IMR-90 (cell line): Measurements from ENCODE around the gene YKT6. TPM values are rescaled to one million over a fixed set of nuclear protein-coding genes. Genes with fewer than 3 reads are reported as not detected.

Source experiments
- ATAC-seq: fragments of 200-7000 bp; cut with Tn5 transposase; 2 replicates; pipeline ENCODE4 v1.9.1; 2020; ENCODE audit warnings: low read depth, mild to moderate bottlenecking, moderate library complexity
- BruUV-seq: library from RNA; stranded (reverse); fragments of 400-500 nt; replicated peaks from 2 replicates; lab custom pipeline; 2021; lab: Mats Ljungman, UMichigan
- CTCF ChIA-PET: fragments of 300-600 bp; formaldehyde crosslinking; extraction: SDS; loops from one replicate; lab custom pipeline; 2021; ENCODE audit warnings: antibody characterized with exemption; lab: Yijun Ruan, JAX
- POLR2A ChIA-PET: fragments of 300-600 bp; sonication (Branson Sonifier 250); formaldehyde crosslinking; loops from one replicate; lab custom pipeline; 2022; ENCODE audit warnings: antibody characterized with exemption; ENCODE audit not compliant: unreplicated experiment; lab: Charles Lee
- DNase-seq: peaks from one replicate; pipeline ENCODE4 v3.0.0; 2013
- H2AFZ ChIP-seq: replicated peaks from 2 replicates; pipeline ENCODE3; 2013; ENCODE audit warnings: low read length, mild to moderate bottlenecking; ENCODE audit not compliant: poor library complexity
- H2AK5ac ChIP-seq: 2 replicates; pipeline ENCODE4 v1.6.1; 2013; ENCODE audit warnings: low read depth, low read length, inconsistent platforms
- H2AK9ac ChIP-seq: replicated peaks from 2 replicates; pipeline ENCODE3; 2013; ENCODE audit warnings: mild to moderate bottlenecking, low read depth, low read length, moderate library complexity; ENCODE audit not compliant: poor library complexity
- H2BK120ac ChIP-seq: 2 replicates; pipeline ENCODE4 v1.6.1; 2013; ENCODE audit warnings: low read depth, low read length, inconsistent platforms
- H2BK15ac ChIP-seq: 3 replicates; pipeline ENCODE4 v1.6.1; 2013; ENCODE audit warnings: low read depth, low read length, inconsistent platforms
- H2BK20ac ChIP-seq: 2 replicates; pipeline ENCODE4 v1.6.1; 2013; ENCODE audit warnings: low read depth, mild to moderate bottlenecking, inconsistent platforms, low read length, moderate library complexity
- H2BK5ac ChIP-seq: 2 replicates; pipeline ENCODE4 v1.6.1; 2013; ENCODE audit warnings: mild to moderate bottlenecking, low read depth, low read length, inconsistent platforms; ENCODE audit not compliant: poor library complexity, severe bottlenecking
- H3K14ac ChIP-seq: replicated peaks from 2 replicates; pipeline ENCODE4 v1.6.1; 2013; ENCODE audit warnings: low read depth, low read length, inconsistent platforms
- H3K18ac ChIP-seq: 2 replicates; pipeline ENCODE4 v1.6.1; 2013; ENCODE audit warnings: low read depth, low read length, control low read depth
- H3K23ac ChIP-seq: 2 replicates; pipeline ENCODE4 v1.6.1; 2013; ENCODE audit warnings: low read depth, low read length, inconsistent platforms
- H3K27ac ChIP-seq: 2 replicates; pipeline ENCODE4 v1.5.1; 2013; ENCODE audit warnings: mild to moderate bottlenecking, control low read depth, low read length; ENCODE audit not compliant: insufficient read depth
- H3K27me3 ChIP-seq: 2 replicates; pipeline ENCODE4 v1.6.1; 2013; ENCODE audit warnings: low read length; ENCODE audit not compliant: control insufficient read depth, insufficient read depth
- H3K36me3 ChIP-seq: 2 replicates; pipeline ENCODE4 v1.6.1; 2013; ENCODE audit warnings: low read length, mixed read lengths; ENCODE audit not compliant: control insufficient read depth, insufficient read depth
- H3K4ac ChIP-seq: 2 replicates; pipeline ENCODE4 v1.6.1; 2013; ENCODE audit warnings: low read depth, low read length, inconsistent platforms
- H3K4me1 ChIP-seq: 2 replicates; pipeline ENCODE4 v1.6.1; 2013; ENCODE audit warnings: low read length, mixed read lengths; ENCODE audit not compliant: control insufficient read depth, insufficient read depth
- H3K4me2 ChIP-seq: 2 replicates; pipeline ENCODE4 v1.6.1; 2013; ENCODE audit warnings: low read depth, mild to moderate bottlenecking, control low read depth, low read length, moderate library complexity
- H3K4me3 ChIP-seq: 2 replicates; pipeline ENCODE4 v1.5.1; 2013; ENCODE audit warnings: low read depth, mild to moderate bottlenecking, control low read depth, low read length, moderate library complexity; ENCODE audit not compliant: insufficient read depth
- H3K56ac ChIP-seq: 2 replicates; pipeline ENCODE4 v1.6.1; 2013; ENCODE audit warnings: low read length, inconsistent platforms; ENCODE audit not compliant: insufficient read depth; ENCODE audit errors: extremely low read depth
- H3K79me1 ChIP-seq, 2 experiments: 2 replicates each; pipeline ENCODE4 v1.6.1; 2013; ENCODE audit warnings: low read length in 2 of 2, inconsistent platforms in 1 of 2, low read depth in 1 of 2
- H3K9ac ChIP-seq: 2 replicates; pipeline ENCODE4 v1.6.1; 2013; ENCODE audit warnings: low read depth, low read length, control low read depth
- H3K9me1 ChIP-seq: 2 replicates; pipeline ENCODE4 v1.6.1; 2013; ENCODE audit warnings: low read length, inconsistent platforms; ENCODE audit not compliant: insufficient read depth
- H3K9me3 ChIP-seq: 2 replicates; pipeline ENCODE4 v1.6.1; 2013; ENCODE audit warnings: low read length; ENCODE audit not compliant: control insufficient read depth, insufficient read depth
- H4K20me1 ChIP-seq: 2 replicates; pipeline ENCODE4 v1.6.1; 2013; ENCODE audit warnings: low read length, inconsistent platforms; ENCODE audit not compliant: insufficient read depth
- H4K5ac ChIP-seq: 2 replicates; pipeline ENCODE4 v1.6.1; 2013; ENCODE audit warnings: mild to moderate bottlenecking, low read depth, low read length, control low read depth
- H4K8ac ChIP-seq, 2 experiments: 2 replicates each; pipeline ENCODE4 v1.6.1; 2013; ENCODE audit warnings: low read depth in 2 of 2, low read length in 2 of 2, control low read depth in 1 of 2, inconsistent platforms in 1 of 2
- H4K91ac ChIP-seq: 2 replicates; pipeline ENCODE4 v1.6.1; 2013; ENCODE audit warnings: low read depth, low read length, inconsistent platforms; ENCODE audit not compliant: insufficient read depth
- BHLHE40 ChIP-seq: fragments of 150-350 bp; IDR thresholded peaks from 2 replicates; pipeline ENCODE4 v1.6.1; 2016; ENCODE audit warnings: mild to moderate bottlenecking, low read depth, low read length
- CEBPB ChIP-seq: IDR thresholded peaks from 2 replicates; pipeline ENCODE4 v1.6.1; 2012; ENCODE audit warnings: low read depth, low read length, improper control_type of control experiment
- CHD1 ChIP-seq: IDR thresholded peaks from 2 replicates; pipeline ENCODE4 v1.6.1; 2012; ENCODE audit warnings: low read depth, low read length, improper control_type of control experiment
- CTCF ChIP-seq: conservative IDR thresholded peaks from 2 replicates; pipeline ENCODE4 v1.5.1; 2012; ENCODE audit warnings: mild to moderate bottlenecking, low read depth, low read length, improper control_type of control experiment
- ELK1 ChIP-seq: fragments of 150-350 bp; IDR thresholded peaks from 2 replicates; pipeline ENCODE4 v1.6.1; 2016; ENCODE audit warnings: low read depth, mild to moderate bottlenecking, low read length, moderate library complexity, borderline replicate concordance
- FOS ChIP-seq: fragments of 150-350 bp; IDR thresholded peaks from 2 replicates; pipeline ENCODE4 v1.6.1; 2016; ENCODE audit warnings: low read depth, low read length
- MAFK ChIP-seq: IDR thresholded peaks from 2 replicates; pipeline ENCODE4 v1.6.1; 2012; ENCODE audit warnings: low read depth, low read length, improper control_type of control experiment
- MAZ ChIP-seq: IDR thresholded peaks from 2 replicates; pipeline ENCODE4 v1.6.1; 2012; ENCODE audit warnings: low read depth, mild to moderate bottlenecking, low read length, improper control_type of control experiment, moderate library complexity, borderline replicate concordance
- MXI1 ChIP-seq: IDR thresholded peaks from 2 replicates; pipeline ENCODE4 v1.6.1; 2012; ENCODE audit warnings: low read depth, mild to moderate bottlenecking, low read length, moderate library complexity, borderline replicate concordance
- NFE2L2 ChIP-seq: fragments of 150-350 bp; IDR thresholded peaks from 2 replicates; pipeline ENCODE4 v1.6.1; 2016; ENCODE audit warnings: low read depth, mild to moderate bottlenecking, low read length
- POLR2A ChIP-seq: IDR thresholded peaks from 2 replicates; pipeline ENCODE4 v1.6.1; 2012; ENCODE audit warnings: mild to moderate bottlenecking, low read depth, low read length
- RAD21 ChIP-seq: IDR thresholded peaks from 2 replicates; pipeline ENCODE4 v1.6.1; 2012; ENCODE audit warnings: low read length, improper control_type of control experiment
- RCOR1 ChIP-seq: IDR thresholded peaks from 2 replicates; pipeline ENCODE4 v1.6.1; 2012; ENCODE audit warnings: mild to moderate bottlenecking, low read length, improper control_type of control experiment; ENCODE audit not compliant: insufficient replicate concordance
- RFX5 ChIP-seq: IDR thresholded peaks from 2 replicates; pipeline ENCODE4 v1.8.0; 2012; ENCODE audit warnings: low read depth, mild to moderate bottlenecking, low read length, moderate library complexity
- SMC3 ChIP-seq: fragments of 150-350 bp; IDR thresholded peaks from 2 replicates; pipeline ENCODE4 v1.6.1; 2016; ENCODE audit warnings: low read depth, mild to moderate bottlenecking, antibody characterized with exemption, low read length, moderate library complexity
- USF2 ChIP-seq: fragments of 150-350 bp; IDR thresholded peaks from 2 replicates; pipeline ENCODE4 v1.6.1; 2017; ENCODE audit warnings: mild to moderate bottlenecking, antibody characterized with exemption, low read length, low read depth
- WGBS, 2 experiments: methylation state at CpG; one replicate each; pipeline versions ENCODE4 v1.1.5 to v1.1.7; 2013; ENCODE audit warnings: missing lambda C conversion rate in 2 of 2; ENCODE audit not compliant: insufficient read length in 1 of 2; ENCODE audit errors: extremely low coverage in 2 of 2; 5-methylcytosine and 5-hydroxymethylcytosine counted together
- dilution Hi-C: fragments of 300-500 bp; cut with HindIII; formaldehyde crosslinking; loops from one replicate; pipeline ENCODE4 v1.14.3; 2018; ENCODE audit warnings: low sequenced_read_pairs; ENCODE audit not compliant: unreplicated experiment
- in situ Hi-C: fragments of 300-500 bp; cut with MboI; formaldehyde crosslinking; loops from 3 replicates; pipeline ENCODE4 v1.14.3; 2019; ENCODE audit warnings: low sequenced_read_pairs, inconsistent platforms, mixed read lengths
- intact Hi-C: fragments of 100-400 bp; cut with micrococcal nuclease; formaldehyde crosslinking; loops from 2 replicates; pipeline ENCODE4 v1.10.0; 2022
- polyA plus RNA-seq, 3 experiments: library from polyadenylated mRNA; depleted of rRNA; stranded (reverse); fragments of >200 nt; gene quantifications; 2 replicates each; pipeline ENCODE4 v1.2.3, GENCODE V29; 2012; ENCODE audit warnings: low replicate concordance in 1 of 3
- total RNA-seq: library from RNA; depleted of rRNA; stranded (reverse); fragments of >200 nt; gene quantifications from 2 replicates; pipeline ENCODE4 v1.2.3, GENCODE V29; 2012

The YKT6 gene
- total and polyA plus RNA-seq, 2 of the 4 experiments (the other 2 are of a cell fraction), result 115 to 120 TPM

GRCh38 chr7:44251269-44251668, 50.5 kb downstream of the YKT6 start:
- no peak overlapping the region for H2BK20ac ChIP-seq
- H3K9me3 ChIP-seq, result no peaks in the 10 kb centered on the region
- no peak overlapping the region for H3K56ac ChIP-seq
- DNase-seq, result no peak
- H3K18ac ChIP-seq, result no peak overlapping the region
- H2AK5ac ChIP-seq, result no peak overlapping the region
- no peaks in the 10 kb centered on the region for H3K79me1 ChIP-seq
- in situ Hi-C loops (no loop called here), intact Hi-C loops (no loop called here), dilution Hi-C loops (no loop called here)
- no peak overlapping the region for H2BK5ac ChIP-seq
- H2AK9ac ChIP-seq, result no peak overlapping the region
- CTCF ChIA-PET, result no interaction called here
- no peak overlapping the region for H2BK120ac ChIP-seq
- no peaks in the 10 kb centered on the region for H3K36me3 ChIP-seq
- no peak overlapping the region for H3K4ac ChIP-seq
- POLR2A ChIA-PET, result no interaction called here
- H4K20me1 ChIP-seq, result no peaks in the 10 kb centered on the region
- H3K14ac ChIP-seq, result no peak overlapping the region
- peaks cover 2% of the 10 kb centered on the region; the same call in 1 of the 2 replicates for H3K27me3 ChIP-seq
- no peaks in the 10 kb centered on the region for H3K4me1 ChIP-seq
- H2AFZ ChIP-seq, result no peak overlapping the region
- H3K4me2 ChIP-seq, result no peak overlapping the region
- no peak overlapping the region for H2BK15ac ChIP-seq
- no peak overlapping the region for H3K9ac ChIP-seq
- no peak overlapping the region for H3K23ac ChIP-seq
- no TSS peak for BruUV-seq
- no peak overlapping the region for H3K27ac ChIP-seq
- no peak for ATAC-seq
- no peak overlapping the region for H4K5ac ChIP-seq
- no peak for TF ChIP-seq CTCF
- TF ChIP-seq MAFK, result no peak
- no peak for TF ChIP-seq USF2
- TF ChIP-seq ELK1, result no peak
- TF ChIP-seq SMC3, result no peak
- no peak for TF ChIP-seq MXI1
- no peak for TF ChIP-seq RAD21
- TF ChIP-seq CEBPB, result no peak
- no peak for TF ChIP-seq RCOR1
- no peak for TF ChIP-seq NFE2L2
- TF ChIP-seq RFX5, result no peak
- no peak for TF ChIP-seq FOS
- TF ChIP-seq BHLHE40, result no peak
- TF ChIP-seq CHD1, result no peak
- TF ChIP-seq MAZ, result no peak
- no peak for TF ChIP-seq POLR2A
- no peak overlapping the region for H4K91ac ChIP-seq
- H3K4me3 ChIP-seq, result no peak overlapping the region
- 89% methylated on average over 5 of the region's 10 CpGs; no CpG with 5 or more reads in 1 of the 2 experiments for WGBS, 2 experiments
- peaks cover 8% of the 10 kb centered on the region for H3K9me1 ChIP-seq
- H4K8ac ChIP-seq, result no peak overlapping the region
